Epithelial cell of proximal tubule (primary cell): ENCODE results near the gene VMAC. TPM values are rescaled to one million over a fixed set of nuclear protein-coding genes. Genes with fewer than 3 reads are reported as not detected.

Source experiments
- DNase-seq: peaks from one replicate; pipeline ENCODE4 v3.0.0-alpha.2; 2011; ENCODE audit warnings: low read depth
- H3K4me3 ChIP-seq: 2 replicates; pipeline ENCODE4 v1.5.1; 2011; ENCODE audit warnings: low read depth, mild to moderate bottlenecking, low read length
- total RNA-seq: library from RNA; depleted of rRNA; stranded (reverse); fragments of >200 nt; gene quantifications from 2 replicates; pipeline ENCODE4 v1.2.3, GENCODE V29; 2015
- TF ChIP-seq, protein P1 (sequence below): conservative IDR thresholded peaks from 2 replicates; pipeline ENCODE4 v1.5.1; 2012; ENCODE audit warnings: low read depth, mild to moderate bottlenecking, low read length

Gene VMAC
- total RNA-seq, 1 donor from 2014 or later = 2.2 TPM

DNA sequence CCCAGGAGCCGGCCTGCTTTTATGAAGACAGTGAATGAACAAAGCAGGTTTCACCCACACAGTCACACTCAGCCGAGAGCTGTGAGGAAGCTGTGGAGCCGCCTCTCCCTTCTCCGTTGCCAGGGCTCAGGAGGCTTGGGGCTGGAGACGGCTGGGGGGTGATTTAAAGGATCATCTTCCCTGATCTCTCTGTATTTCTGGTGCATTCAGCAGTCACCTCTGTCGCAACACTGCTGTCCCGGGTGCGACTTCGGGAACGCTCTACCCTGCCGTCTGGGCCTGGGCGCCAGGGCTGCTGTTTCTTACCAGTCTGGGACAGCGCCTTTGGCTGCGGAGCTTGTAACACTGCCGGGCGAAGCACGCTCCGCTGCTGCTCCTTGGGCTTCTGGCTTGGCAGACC, 27.5 kb downstream of the VMAC start:
- TF ChIP-seq, protein P1, sequence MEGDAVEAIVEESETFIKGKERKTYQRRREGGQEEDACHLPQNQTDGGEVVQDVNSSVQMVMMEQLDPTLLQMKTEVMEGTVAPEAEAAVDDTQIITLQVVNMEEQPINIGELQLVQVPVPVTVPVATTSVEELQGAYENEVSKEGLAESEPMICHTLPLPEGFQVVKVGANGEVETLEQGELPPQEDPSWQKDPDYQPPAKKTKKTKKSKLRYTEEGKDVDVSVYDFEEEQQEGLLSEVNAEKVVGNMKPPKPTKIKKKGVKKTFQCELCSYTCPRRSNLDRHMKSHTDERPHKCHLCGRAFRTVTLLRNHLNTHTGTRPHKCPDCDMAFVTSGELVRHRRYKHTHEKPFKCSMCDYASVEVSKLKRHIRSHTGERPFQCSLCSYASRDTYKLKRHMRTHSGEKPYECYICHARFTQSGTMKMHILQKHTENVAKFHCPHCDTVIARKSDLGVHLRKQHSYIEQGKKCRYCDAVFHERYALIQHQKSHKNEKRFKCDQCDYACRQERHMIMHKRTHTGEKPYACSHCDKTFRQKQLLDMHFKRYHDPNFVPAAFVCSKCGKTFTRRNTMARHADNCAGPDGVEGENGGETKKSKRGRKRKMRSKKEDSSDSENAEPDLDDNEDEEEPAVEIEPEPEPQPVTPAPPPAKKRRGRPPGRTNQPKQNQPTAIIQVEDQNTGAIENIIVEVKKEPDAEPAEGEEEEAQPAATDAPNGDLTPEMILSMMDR = no peak
- no peak for DNase-seq
- no peak overlapping the region for H3K4me3 ChIP-seq

DNA sequence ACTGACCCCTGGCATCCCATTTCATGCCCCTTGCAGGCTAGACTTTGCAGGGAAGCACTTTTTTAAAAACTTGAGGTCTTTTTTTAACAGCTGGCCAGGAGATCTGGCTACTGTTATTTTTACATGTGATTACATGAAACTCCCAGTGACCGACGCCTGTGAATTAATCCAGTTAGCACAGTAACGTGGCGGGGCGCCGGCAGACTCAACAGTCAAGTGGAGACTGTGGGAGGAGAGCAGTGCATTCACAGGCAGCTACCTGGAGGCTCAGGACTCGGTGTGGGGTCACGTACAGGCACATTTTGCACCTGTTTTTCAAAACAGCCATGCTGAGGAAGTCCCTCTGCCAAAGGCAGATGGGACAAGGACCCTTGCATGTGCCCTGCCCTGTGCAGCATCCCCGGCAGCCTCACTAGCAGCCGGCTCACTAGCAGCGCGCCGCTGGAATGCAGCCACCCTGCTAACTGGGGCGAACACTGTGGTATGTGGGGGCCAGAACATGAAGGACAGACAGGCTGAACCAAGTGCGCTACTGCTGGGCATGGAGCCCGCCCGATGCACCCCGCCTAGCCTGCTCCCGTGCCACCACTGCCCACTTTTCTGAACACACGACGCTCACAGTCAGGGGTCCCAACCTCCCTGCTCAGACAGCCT, 28.1 kb downstream of the VMAC start:
- no peak for DNase-seq
- no peak overlapping the region for H3K4me3 ChIP-seq
- TF ChIP-seq, protein P1 = no peak

DNA sequence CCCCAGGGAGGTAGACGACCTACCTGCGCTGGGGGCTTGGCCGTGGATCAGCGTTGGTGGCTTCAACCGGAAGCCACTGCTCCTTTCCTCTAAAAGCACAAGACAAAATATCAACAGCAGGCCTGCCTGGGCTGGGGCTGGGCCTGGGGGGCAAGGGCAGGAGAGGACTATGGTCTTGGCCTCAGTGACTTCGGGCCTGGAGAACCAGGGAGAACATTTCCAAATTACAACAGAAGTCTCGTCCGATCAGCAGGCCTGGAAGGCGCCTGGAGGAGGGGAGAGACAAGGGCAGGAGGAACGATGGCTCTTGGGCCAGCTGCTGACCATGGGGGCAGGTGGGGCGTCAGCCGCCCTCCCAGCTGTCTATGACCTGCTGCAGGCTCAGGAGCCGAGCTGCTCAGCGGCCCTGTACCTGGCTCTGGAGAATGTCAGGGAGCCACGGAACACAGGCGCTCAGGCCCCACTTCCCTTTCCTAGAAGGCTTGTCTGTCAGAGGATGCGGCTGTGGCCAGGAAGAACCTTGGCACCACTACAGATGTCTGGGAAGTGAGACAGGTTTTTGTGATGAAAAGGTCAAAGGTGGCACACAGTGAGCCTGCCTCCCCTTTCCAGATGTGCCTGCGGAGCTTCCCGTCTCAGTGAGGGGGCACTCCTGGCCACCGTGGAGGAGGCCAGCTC, 28.9 kb downstream of the VMAC start:
- H3K4me3 ChIP-seq = no peak overlapping the region
- TF ChIP-seq, protein P1 = no peak
- DNase-seq = no peak

DNA sequence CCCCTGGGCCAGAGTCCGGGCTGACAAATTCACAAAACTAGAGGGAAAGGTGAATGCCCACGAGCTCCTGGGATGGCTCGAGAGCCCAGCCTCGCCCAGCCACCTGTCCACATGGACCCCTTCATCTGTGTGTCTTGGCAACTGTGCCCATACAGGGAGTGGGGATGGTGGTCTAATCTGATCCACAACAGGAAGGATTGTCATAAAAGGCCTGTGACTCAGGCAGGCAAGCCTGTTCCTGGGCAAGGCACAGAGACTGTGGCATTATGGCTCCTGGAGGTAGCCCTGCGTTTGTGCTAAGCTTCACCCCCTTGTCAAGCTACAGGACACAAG, 29.4 kb downstream of the VMAC start:
- TF ChIP-seq, protein P1 = no peak
- H3K4me3 ChIP-seq = no peak overlapping the region
- DNase-seq = no peak

DNA sequence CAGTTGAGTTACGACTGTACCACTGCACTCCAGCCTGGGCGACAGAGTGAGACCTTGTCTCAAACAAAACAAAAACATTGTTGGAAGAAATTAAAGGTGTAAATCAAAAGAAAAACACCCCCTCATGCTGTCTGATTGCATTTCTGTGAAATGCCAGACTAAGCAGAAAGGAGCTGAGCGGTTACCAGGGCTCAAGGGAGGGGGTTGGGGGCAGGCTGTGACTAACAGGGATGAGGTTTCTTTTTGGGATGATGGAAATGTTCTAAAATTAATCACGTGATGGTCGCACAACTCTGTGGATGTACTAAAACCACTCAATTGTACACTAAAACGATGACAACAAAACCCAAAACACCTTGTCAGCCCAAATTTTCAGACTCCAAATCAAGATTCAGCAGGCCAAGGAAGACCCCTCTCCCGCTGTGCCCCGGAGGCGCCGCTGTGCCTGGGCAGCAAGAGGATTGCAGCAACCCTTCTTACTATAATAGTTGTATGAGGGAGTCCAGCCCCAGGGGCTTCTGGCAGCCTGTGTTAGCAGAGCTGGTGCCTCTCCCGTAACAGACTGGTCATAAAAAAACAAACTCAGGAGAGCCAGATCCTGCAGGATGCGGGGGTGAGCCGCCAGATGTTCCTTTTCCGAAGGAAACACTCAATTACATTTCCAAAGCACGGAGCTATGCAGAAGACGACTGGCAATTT, 30.3 kb downstream of the VMAC start:
- no peak overlapping the region for H3K4me3 ChIP-seq
- DNase-seq = no peak
- TF ChIP-seq, protein P1 = no peak

DNA sequence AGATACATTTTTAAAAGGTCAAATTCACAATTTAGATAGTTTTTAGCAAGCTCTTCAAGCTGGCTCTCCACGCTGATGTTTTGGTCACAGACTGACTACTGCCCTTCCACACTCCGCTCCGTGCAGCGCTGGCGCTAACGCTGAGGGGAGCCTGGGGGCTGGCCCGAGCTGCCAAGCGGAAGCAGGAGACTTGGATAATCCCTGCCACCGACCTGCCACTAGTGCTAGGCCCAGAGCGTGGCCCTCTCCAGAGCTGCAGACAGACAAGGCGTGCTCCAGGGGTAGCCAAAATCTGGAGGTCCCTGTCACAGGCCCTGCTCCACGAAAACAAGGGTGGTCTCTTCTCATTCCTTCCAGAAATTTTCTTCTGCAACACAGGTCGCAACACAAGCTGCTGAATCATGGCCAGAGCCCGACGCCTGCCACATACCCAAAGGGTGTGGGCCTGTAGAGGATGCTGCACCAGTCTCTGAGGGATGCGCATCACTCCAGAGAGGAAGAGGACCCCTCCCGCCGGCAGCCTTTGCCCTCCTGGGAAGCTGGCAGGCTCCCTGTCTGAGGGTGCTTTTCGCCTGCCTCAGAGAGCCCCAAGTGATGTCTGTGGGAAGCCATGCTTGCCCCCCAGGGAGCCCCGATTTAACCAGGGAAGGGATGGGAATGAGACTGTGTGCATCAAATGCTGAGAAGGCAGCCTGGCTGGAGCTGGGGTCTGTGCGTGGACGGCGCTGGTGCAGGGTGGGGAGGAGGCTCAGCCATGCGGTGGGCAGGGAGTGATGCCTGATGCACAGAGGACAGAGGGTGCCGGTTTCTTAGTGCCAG, 31.0 kb downstream of the VMAC start:
- TF ChIP-seq, protein P1 = no peak
- DNase-seq = no peak
- no peak overlapping the region for H3K4me3 ChIP-seq
